ENCODE data around the gene CLIP2. TPM values are rescaled to one million over a fixed set of nuclear protein-coding genes. Genes with fewer than 3 reads are reported as not detected.

Gene CLIP2
- total RNA-seq, 1 donor = 70.9 TPM

DNA sequence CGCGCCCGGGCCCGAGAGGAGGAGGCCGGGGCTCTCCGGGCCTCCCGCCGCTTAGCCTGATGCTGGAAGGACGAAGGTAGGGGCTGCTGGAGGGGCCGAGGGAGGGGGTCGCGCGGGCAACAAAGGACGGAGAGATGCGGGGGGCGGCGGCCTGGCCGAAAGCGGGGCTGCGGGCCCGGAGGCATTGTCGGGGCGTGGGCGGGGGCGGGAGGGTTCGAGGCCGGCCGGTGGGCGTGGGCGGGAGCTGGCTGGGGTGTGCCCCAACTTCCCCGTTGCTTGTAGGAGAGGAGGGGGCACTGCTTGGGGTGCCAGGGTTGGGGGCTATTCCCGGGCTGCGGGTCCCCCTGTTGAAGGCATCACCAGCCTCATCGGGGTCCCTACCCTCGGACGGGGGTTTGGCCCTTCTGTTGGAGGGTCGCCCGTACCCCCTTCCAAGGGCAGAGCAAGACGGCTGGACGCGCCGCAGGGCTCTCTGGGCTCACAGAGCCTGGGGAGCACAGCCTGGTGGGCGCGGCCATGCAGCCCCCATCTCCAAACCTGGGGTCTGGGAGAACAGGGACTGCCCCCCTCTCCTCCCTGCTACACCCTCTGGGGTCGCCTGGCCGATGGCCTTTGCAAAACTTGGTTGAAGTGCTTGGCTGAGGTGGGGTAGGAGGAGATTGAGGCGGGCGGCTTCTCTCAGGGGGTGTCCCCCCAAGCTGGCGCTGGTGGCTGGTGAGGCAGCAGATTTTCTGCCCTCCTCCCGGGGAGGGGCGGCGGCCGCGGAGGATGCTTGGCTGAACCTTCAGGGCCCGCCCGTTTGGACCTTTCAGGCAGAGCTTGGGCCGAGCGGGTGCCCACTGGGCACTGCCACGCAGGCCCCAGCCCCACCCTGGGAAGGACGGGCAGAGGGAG is 699 bp downstream of the CLIP2 start:
- peak overlapping the region; percentile 86 for H3K4me2 ChIP-seq (ENCODE audit: insufficient read depth, low read length)
- H3K4me1 ChIP-seq (ENCODE audit: insufficient read depth, low read length) = peaks cover 38% of the 10 kb centered on the region
- peak overlapping the region; percentile 85 for H3K27ac ChIP-seq (ENCODE audit: low read depth, low read length)
- H3K4me3 ChIP-seq (ENCODE audit: insufficient read depth, low read length) = peak overlapping the region; percentile 96
- H3K9me3 ChIP-seq (ENCODE audit: low read depth, low read length) = no peaks in the 10 kb centered on the region
- peak; percentile 96 for DNase-seq (ENCODE audit: insufficient read length, low spot score, missing footprints)
- H3K36me3 ChIP-seq (ENCODE audit: insufficient read depth, low read length) = no peaks in the 10 kb centered on the region
- no peaks in the 10 kb centered on the region for H3K27me3 ChIP-seq (ENCODE audit: insufficient read depth, low read length)
- TF ChIP-seq, protein P1, sequence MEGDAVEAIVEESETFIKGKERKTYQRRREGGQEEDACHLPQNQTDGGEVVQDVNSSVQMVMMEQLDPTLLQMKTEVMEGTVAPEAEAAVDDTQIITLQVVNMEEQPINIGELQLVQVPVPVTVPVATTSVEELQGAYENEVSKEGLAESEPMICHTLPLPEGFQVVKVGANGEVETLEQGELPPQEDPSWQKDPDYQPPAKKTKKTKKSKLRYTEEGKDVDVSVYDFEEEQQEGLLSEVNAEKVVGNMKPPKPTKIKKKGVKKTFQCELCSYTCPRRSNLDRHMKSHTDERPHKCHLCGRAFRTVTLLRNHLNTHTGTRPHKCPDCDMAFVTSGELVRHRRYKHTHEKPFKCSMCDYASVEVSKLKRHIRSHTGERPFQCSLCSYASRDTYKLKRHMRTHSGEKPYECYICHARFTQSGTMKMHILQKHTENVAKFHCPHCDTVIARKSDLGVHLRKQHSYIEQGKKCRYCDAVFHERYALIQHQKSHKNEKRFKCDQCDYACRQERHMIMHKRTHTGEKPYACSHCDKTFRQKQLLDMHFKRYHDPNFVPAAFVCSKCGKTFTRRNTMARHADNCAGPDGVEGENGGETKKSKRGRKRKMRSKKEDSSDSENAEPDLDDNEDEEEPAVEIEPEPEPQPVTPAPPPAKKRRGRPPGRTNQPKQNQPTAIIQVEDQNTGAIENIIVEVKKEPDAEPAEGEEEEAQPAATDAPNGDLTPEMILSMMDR (IDR thresholded peaks at IDR 0.05; ENCODE audit: extremely low read depth, low read depth, low read length) = no peak
- peaks cover 58% of the 10 kb centered on the region for H3K79me2 ChIP-seq (ENCODE audit: insufficient read depth, low read length)
- H2AFZ ChIP-seq (ENCODE audit: low read length) = peak overlapping the region; percentile 41
- H4K20me1 ChIP-seq (ENCODE audit: insufficient read depth, low read length) = peaks cover 44% of the 10 kb centered on the region

DNA sequence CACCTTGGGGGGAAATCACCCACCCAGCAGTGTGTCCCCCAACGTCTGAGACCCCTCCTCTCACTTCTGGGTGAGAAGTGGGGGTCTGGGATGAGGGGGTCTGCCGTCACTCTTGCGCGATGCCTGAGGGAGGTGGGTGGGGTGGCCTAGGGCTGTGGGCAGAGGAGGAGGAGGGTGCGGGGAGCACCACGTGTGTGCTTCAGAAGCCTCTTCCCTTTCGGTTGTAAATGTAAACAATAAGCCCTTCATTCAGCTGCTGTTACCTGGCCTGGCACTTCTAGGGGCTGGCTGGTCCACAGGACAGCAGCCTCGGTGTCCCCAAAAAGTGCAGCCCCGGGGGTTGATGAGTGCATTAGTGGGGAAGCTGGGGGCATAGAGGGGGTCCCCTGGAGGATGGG is 1.3 kb downstream of the CLIP2 start:
- Histone ChIP-seq H3K36me3 (ENCODE audit: insufficient read depth, low read length) (peaks cover 2% of the 10 kb centered on the region), H3K79me2 (ENCODE audit: insufficient read depth, low read length) (peaks cover 64% of the 10 kb centered on the region), H2AFZ (ENCODE audit: low read length) (peak overlapping the region; percentile 41), H3K27me3 (ENCODE audit: insufficient read depth, low read length) (no peaks in the 10 kb centered on the region), H3K27ac (ENCODE audit: low read depth, low read length) (peak overlapping the region; percentile 85), H3K9me3 (ENCODE audit: low read depth, low read length) (no peaks in the 10 kb centered on the region), H4K20me1 (ENCODE audit: insufficient read depth, low read length) (peaks cover 50% of the 10 kb centered on the region), H3K4me1 (ENCODE audit: insufficient read depth, low read length) (peaks cover 38% of the 10 kb centered on the region), H3K4me2 (ENCODE audit: insufficient read depth, low read length) (peak overlapping the region; percentile 86), H3K4me3 (ENCODE audit: insufficient read depth, low read length) (peak overlapping the region; percentile 96)
- DNase-seq (ENCODE audit: insufficient read length, low spot score, missing footprints) = no peak
- TF ChIP-seq, protein P1 (IDR thresholded peaks at IDR 0.05; ENCODE audit: extremely low read depth, low read depth, low read length) = no peak

DNA sequence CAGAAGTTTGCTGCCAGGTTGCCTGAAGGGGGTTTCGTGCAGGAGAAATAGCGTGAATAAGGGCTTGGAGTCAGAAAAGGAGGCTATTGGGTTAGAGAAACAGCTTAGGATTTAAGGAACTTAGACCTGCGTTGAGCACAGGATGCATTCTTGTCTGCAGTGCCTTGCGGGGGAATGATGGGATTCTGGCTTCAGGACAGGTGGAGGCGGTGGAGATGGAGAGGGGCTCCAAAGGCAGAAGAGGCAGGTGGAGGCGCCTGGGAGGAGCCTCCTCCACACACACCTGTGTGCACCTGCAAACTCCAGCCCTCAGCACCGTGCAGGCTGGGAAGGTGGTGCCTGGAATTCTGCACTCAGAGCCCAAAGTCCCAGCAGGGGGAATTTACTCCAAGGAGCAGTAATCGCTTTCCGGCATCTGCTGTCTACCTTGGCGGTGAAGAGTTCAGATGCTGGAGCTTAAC is 1.8 kb downstream of the CLIP2 start:
- peak; percentile 86 for DNase-seq (ENCODE audit: insufficient read length, low spot score, missing footprints)
- Histone ChIP-seq H3K4me1 (ENCODE audit: insufficient read depth, low read length) (peaks cover 38% of the 10 kb centered on the region), H3K27me3 (ENCODE audit: insufficient read depth, low read length) (no peaks in the 10 kb centered on the region), H3K9me3 (ENCODE audit: low read depth, low read length) (no peaks in the 10 kb centered on the region), H3K4me3 (ENCODE audit: insufficient read depth, low read length) (peak overlapping the region; percentile 96), H3K79me2 (ENCODE audit: insufficient read depth, low read length) (peaks cover 69% of the 10 kb centered on the region), H3K27ac (ENCODE audit: low read depth, low read length) (peak overlapping the region; percentile 85), H3K4me2 (ENCODE audit: insufficient read depth, low read length) (peak overlapping the region; percentile 86), H3K36me3 (ENCODE audit: insufficient read depth, low read length) (peaks cover 3% of the 10 kb centered on the region), H4K20me1 (ENCODE audit: insufficient read depth, low read length) (peaks cover 53% of the 10 kb centered on the region), H2AFZ (ENCODE audit: low read length) (no peak overlapping the region)
- TF ChIP-seq, protein P1 (IDR thresholded peaks at IDR 0.05; ENCODE audit: extremely low read depth, low read depth, low read length) = no peak

DNA sequence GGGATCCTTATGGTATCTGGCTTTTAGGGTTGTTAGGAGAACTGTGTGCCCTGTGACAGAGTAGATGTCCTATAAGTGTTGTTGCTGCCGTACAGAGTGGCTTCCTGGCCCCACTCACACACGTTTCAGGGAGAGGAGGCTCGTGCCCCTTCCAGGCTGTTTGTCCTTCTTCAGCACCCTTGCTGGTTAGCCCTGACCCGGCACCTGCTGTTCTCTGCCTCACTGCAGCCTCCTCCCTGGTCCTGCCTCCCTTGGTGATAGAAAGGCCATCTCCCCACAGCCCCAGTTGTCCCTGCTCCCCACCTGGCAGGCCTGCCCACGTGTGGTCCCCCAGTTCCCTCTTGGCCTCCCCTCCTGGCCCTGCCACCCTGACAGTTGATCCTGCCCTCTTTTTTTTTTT is 2.3 kb downstream of the CLIP2 start:
- no peak overlapping the region for H3K4me3 ChIP-seq (ENCODE audit: insufficient read depth, low read length)

More for the DNA sequence above, 2.3 kb downstream of the CLIP2 start:
- Histone ChIP-seq H3K4me1 (ENCODE audit: insufficient read depth, low read length) (peaks cover 38% of the 10 kb centered on the region), H3K9me3 (ENCODE audit: low read depth, low read length) (no peaks in the 10 kb centered on the region), H4K20me1 (ENCODE audit: insufficient read depth, low read length) (peaks cover 55% of the 10 kb centered on the region), H3K4me2 (ENCODE audit: insufficient read depth, low read length) (no peak overlapping the region), H3K27ac (ENCODE audit: low read depth, low read length) (no peak overlapping the region), H3K27me3 (ENCODE audit: insufficient read depth, low read length) (no peaks in the 10 kb centered on the region), H3K79me2 (ENCODE audit: insufficient read depth, low read length) (peaks cover 73% of the 10 kb centered on the region), H2AFZ (ENCODE audit: low read length) (no peak overlapping the region), H3K36me3 (ENCODE audit: insufficient read depth, low read length) (peaks cover 3% of the 10 kb centered on the region)
- TF ChIP-seq, protein P1 (IDR thresholded peaks at IDR 0.05; ENCODE audit: extremely low read depth, low read depth, low read length) = no peak
- peak; percentile 51 for DNase-seq (ENCODE audit: insufficient read length, low spot score, missing footprints)
